ENCODE data around the gene SCARB1. TPM values are rescaled to one million over a fixed set of nuclear protein-coding genes. Genes with fewer than 3 reads are reported as not detected.
A peak's percentile ranks its signal among the peaks of the same experiment; 100 is the strongest.

SCARB1 gene
- total RNA-seq, 4 donors from 2014 or later, result 15.3 to 55.3 (median 29.7) TPM

DNA sequence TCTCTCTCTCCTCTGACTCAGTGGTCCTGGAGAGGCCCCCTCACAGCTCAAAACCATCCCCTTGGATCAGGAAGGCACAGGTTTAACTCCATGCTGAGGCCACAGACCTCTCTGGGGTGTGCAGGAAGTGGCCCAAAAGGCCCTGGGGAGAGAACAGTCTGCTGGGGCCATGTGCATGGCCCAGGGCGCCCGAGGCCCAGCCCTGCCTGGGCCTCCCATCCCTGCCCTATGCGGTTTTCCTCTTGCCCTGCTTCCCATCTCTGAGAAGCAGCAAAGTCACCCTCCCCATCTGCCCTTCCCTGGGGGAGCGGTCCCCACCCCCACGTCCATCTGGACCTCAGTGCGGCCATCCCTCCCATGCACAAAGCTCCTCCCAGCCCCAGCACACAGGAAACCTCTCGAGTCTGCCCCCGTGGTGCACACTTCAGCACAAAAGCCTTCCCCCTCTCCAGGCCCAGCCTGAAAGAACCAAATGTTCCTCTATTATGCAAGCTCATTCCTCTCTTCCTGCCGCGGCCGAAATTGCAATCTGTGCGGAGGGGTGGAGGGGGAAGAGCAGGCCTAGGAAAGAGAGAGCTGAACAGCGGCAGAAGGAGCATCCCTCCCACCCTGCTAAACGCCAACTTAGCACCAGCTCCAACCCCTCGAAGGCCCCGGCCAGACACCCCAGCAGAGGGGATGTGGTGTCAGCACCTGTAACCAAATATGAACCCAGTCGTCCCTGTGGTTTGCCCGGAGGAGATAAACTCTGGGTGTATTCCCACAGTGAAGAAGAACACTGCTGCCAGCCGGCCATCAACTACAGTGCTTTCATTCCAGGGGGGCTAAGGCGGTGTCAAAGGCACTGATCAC, 108.5 kb downstream of the SCARB1 start:
- Histone ChIP-seq H3K27me3 (no peaks in the 10 kb centered on the region), H3K4me3 (no peak overlapping the region), H3K9me3 (peaks cover 0 to 5% (median 0%) of the 10 kb centered on the region in 4 donors), H3K36me3 (no peaks in the 10 kb centered on the region), H3K4me1 (peaks cover 0 to 67% (median 34%) of the 10 kb centered on the region in 4 donors), H3K27ac (peak overlapping the region; percentile 58 to 96 (median 84))
- peak; percentile 84 to 86 for DNase-seq (ENCODE audit: low spot score in 2 of 2)
- TF ChIP-seq, protein P1, sequence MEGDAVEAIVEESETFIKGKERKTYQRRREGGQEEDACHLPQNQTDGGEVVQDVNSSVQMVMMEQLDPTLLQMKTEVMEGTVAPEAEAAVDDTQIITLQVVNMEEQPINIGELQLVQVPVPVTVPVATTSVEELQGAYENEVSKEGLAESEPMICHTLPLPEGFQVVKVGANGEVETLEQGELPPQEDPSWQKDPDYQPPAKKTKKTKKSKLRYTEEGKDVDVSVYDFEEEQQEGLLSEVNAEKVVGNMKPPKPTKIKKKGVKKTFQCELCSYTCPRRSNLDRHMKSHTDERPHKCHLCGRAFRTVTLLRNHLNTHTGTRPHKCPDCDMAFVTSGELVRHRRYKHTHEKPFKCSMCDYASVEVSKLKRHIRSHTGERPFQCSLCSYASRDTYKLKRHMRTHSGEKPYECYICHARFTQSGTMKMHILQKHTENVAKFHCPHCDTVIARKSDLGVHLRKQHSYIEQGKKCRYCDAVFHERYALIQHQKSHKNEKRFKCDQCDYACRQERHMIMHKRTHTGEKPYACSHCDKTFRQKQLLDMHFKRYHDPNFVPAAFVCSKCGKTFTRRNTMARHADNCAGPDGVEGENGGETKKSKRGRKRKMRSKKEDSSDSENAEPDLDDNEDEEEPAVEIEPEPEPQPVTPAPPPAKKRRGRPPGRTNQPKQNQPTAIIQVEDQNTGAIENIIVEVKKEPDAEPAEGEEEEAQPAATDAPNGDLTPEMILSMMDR (IDR thresholded peaks at IDR 0.05), result peak in 1 of 5 experiments; percentile 42
- TF ChIP-seq POLR2A (IDR thresholded peaks at IDR 0.05), result peak in 1 of 2 donors; percentile 7
- peak; percentile 94 to 99 for TF ChIP-seq EP300 (IDR thresholded peaks at IDR 0.05)
- 18 to 22% methylated on average over 20 of the region's 20 CpGs for WGBS, 2 donors

- WGBS, 2 donors, result 70 to 76% methylated on average over 7 of the region's 7 CpGs
- Histone ChIP-seq H3K36me3 (no peaks in the 10 kb centered on the region), H3K4me1 (peaks cover 0 to 60% (median 31%) of the 10 kb centered on the region in 4 donors), H3K27me3 (no peaks in the 10 kb centered on the region), H3K27ac (peak overlapping the region; percentile 58 to 96 (median 84)), H3K4me3 (no peak overlapping the region), H3K9me3 (peaks cover 0 to 5% (median 0%) of the 10 kb centered on the region in 4 donors)
- DNase-seq (ENCODE audit: low spot score in 2 of 2), result no peak
- TF ChIP-seq, protein P1 (IDR thresholded peaks at IDR 0.05), result no peak
- TF ChIP-seq POLR2A (IDR thresholded peaks at IDR 0.05) (no peak), EP300 (IDR thresholded peaks at IDR 0.05) (no peak)
Measured at GRCh38 chr12:124754491-124754890, 109.2 kb downstream of the SCARB1 start.

DNA sequence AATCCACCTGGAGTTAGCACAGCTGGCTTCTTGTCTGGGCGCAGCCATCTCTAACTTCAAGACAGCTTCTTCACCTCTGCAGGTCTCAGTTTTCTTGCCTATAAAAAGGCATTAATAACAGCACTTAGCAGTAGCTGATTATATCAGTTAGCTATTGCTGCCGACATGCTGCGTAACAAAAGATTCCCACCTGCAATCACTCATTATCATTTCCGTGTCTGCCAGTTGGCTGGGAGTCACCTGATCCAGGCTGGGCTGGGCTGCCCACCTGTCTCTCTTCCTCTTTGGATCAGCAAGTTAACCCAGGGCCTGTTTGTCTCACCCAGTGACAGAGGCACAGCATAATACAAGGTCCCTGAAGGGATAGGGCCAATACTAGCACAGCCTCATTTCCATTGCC, 109.7 kb downstream of the SCARB1 start:
- Histone ChIP-seq H3K4me1 (peaks cover 0 to 55% (median 28%) of the 10 kb centered on the region in 4 donors), H3K36me3 (no peaks in the 10 kb centered on the region), H3K27me3 (no peaks in the 10 kb centered on the region), H3K9me3 (peaks cover 0 to 5% (median 0%) of the 10 kb centered on the region in 4 donors), H3K27ac (peak overlapping the region; percentile 58 to 96 (median 84)), H3K4me3 (no peak overlapping the region)
- DNase-seq (ENCODE audit: low spot score in 2 of 2), result no peak
- WGBS, 2 donors, result 89 to 95% methylated on average over 4 of the region's 4 CpGs
- TF ChIP-seq, protein P1 (IDR thresholded peaks at IDR 0.05), result no peak
- no peak for TF ChIP-seq POLR2A (IDR thresholded peaks at IDR 0.05)
- no peak for TF ChIP-seq EP300 (IDR thresholded peaks at IDR 0.05)

- peaks cover 0 to 47% (median 24%) of the 10 kb centered on the region in 4 donors for H3K4me1 ChIP-seq
- no peak overlapping the region for H3K4me3 ChIP-seq
- no peaks in the 10 kb centered on the region for H3K36me3 ChIP-seq
- no peak for DNase-seq (ENCODE audit: low spot score in 2 of 2)
- TF ChIP-seq, protein P1 (IDR thresholded peaks at IDR 0.05), result no peak
- TF ChIP-seq EP300 (IDR thresholded peaks at IDR 0.05) (no peak), POLR2A (IDR thresholded peaks at IDR 0.05) (no peak)
- 87 to 89% methylated on average over 11 of the region's 11 CpGs for WGBS, 2 donors
- H3K27ac ChIP-seq, result peak overlapping the region in 2 of 4 donors; percentile 91 to 96
- peaks cover 0 to 5% (median 0%) of the 10 kb centered on the region in 4 donors for H3K9me3 ChIP-seq
- no peaks in the 10 kb centered on the region for H3K27me3 ChIP-seq
Measured at GRCh38 chr12:124753228-124753591, 110.5 kb downstream of the SCARB1 start.

Measured in tibial nerve (tissue), 4 donors.